DND-41 (cell line): ENCODE results near the gene UFM1.
"Not testable (repeated sequence)": the region's sequence is repeated elsewhere in the genome, so short reads cannot be mapped to it uniquely, and the experiment has no call there.

Experiments
- ATAC-seq: fragments of 200-7000 bp; cut with Tn5 transposase; 3 replicates; pipeline ENCODE4 v1.9.1; 2021; ENCODE audit warnings: low read depth; ENCODE audit not compliant: insufficient read depth
- DNase-seq: peaks from one replicate; pipeline ENCODE4 v3.0.0-alpha.2; 2020
- H2AFZ ChIP-seq: 2 replicates; pipeline ENCODE4 v1.6.0; 2012; ENCODE audit warnings: low read depth, low read length
- H3K27ac ChIP-seq: 2 replicates; pipeline ENCODE4 v1.5.1; 2012; ENCODE audit warnings: low read length, inconsistent platforms
- H3K27me3 ChIP-seq: fragments of 200-600 bp; sonication (generic); 2 replicates; pipeline ENCODE4 v1.6.0; 2012; ENCODE audit warnings: low read length, mild to moderate bottlenecking, inconsistent platforms; ENCODE audit not compliant: insufficient read depth, poor library complexity
- H3K36me3 ChIP-seq: 2 replicates; pipeline ENCODE4 v1.5.1; 2012; ENCODE audit warnings: low read length, inconsistent platforms; ENCODE audit not compliant: insufficient read depth
- H3K4me1 ChIP-seq: 2 replicates; pipeline ENCODE4 v1.5.1; 2012; ENCODE audit warnings: mild to moderate bottlenecking, low read length; ENCODE audit not compliant: insufficient read depth
- H3K4me2 ChIP-seq: 2 replicates; pipeline ENCODE4 v1.6.0; 2012; ENCODE audit warnings: mild to moderate bottlenecking, moderate library complexity, low read length, inconsistent platforms; ENCODE audit not compliant: insufficient read depth
- H3K4me3 ChIP-seq, 2 experiments: fragments of 200-600 bp in 1 of 2; shearing (Covaris generic) in 1 of 2; 2 replicates each; pipeline ENCODE4 v1.5.1; 2012 to 2016; ENCODE audit warnings: inconsistent platforms in 2 of 2, low read length in 2 of 2, mild to moderate bottlenecking in 2 of 2, low read depth in 1 of 2, moderate library complexity in 1 of 2
- H3K79me2 ChIP-seq: 2 replicates; pipeline ENCODE4 v1.6.0; 2012; ENCODE audit warnings: low read length, inconsistent platforms; ENCODE audit not compliant: insufficient read depth
- H3K9ac ChIP-seq: 2 replicates; pipeline ENCODE4 v1.6.0; 2012; ENCODE audit warnings: low read depth, mild to moderate bottlenecking, inconsistent platforms, low read length, moderate library complexity
- H3K9me3 ChIP-seq: 2 replicates; pipeline ENCODE4 v1.5.1; 2012; ENCODE audit warnings: low read length, moderate library complexity, mild to moderate bottlenecking, inconsistent platforms; ENCODE audit not compliant: insufficient read depth, severe bottlenecking
- H4K20me1 ChIP-seq: 2 replicates; pipeline ENCODE4 v1.6.0; 2012; ENCODE audit warnings: low read length; ENCODE audit not compliant: insufficient read depth
- CTCF ChIP-seq: IDR thresholded peaks from 2 replicates; pipeline ENCODE4 v1.5.1; 2012; ENCODE audit warnings: borderline replicate concordance, low read length, moderate library complexity, mild to moderate bottlenecking; ENCODE audit not compliant: poor library complexity, severe bottlenecking; ENCODE audit errors: extremely low read depth
- EZH2 ChIP-seq: IDR thresholded peaks from 3 replicates; pipeline ENCODE4 v1.6.1; 2012; ENCODE audit warnings: borderline replicate concordance, low read depth, mild to moderate bottlenecking, moderate library complexity, low read length, inconsistent platforms; ENCODE audit not compliant: severe bottlenecking

The UFM1 gene

GRCh38 chr13:38366954-38367645 lies 17.4 kb downstream of the UFM1 start:
- no peak for DNase-seq
- Histone ChIP-seq H3K4me1 (no peaks in the 10 kb centered on the region), H3K27me3 (no peaks in the 10 kb centered on the region), H3K79me2 (no peaks in the 10 kb centered on the region), H4K20me1 (no peaks in the 10 kb centered on the region), H3K4me2 (no peak overlapping the region), H2AFZ (no peak overlapping the region), H3K4me3 (no peak overlapping the region), H3K36me3 (peaks cover 10% of the 10 kb centered on the region), H3K9ac (no peak overlapping the region), H3K9me3 (no peaks in the 10 kb centered on the region), H3K27ac (no peak overlapping the region)
- ATAC-seq: no peak
- TF ChIP-seq CTCF (no peak), EZH2 (no peak)

GRCh38 chr13:38369058-38369457 lies 19.4 kb downstream of the UFM1 start:
- no peak for DNase-seq
- no peaks in the 10 kb centered on the region for H3K36me3 ChIP-seq
- no peaks in the 10 kb centered on the region for H3K9me3 ChIP-seq

GRCh38 chr13:38370096-38370495 lies 20.4 kb downstream of the UFM1 start:
- H3K4me3 ChIP-seq, H3K27me3 ChIP-seq, H3K4me1 ChIP-seq, H4K20me1 ChIP-seq, ATAC-seq, H3K27ac ChIP-seq, H2AFZ ChIP-seq, H3K36me3 ChIP-seq, H3K79me2 ChIP-seq, H3K9me3 ChIP-seq, H3K4me2 ChIP-seq, DNase-seq, H3K9ac ChIP-seq: not testable (repeated sequence)

More at GRCh38 chr13:38369058-38369457, 19.4 kb downstream of the UFM1 start:
- TF ChIP-seq EZH2 (no peak), CTCF (no peak)
- Histone ChIP-seq H3K79me2 (no peaks in the 10 kb centered on the region), H3K27me3 (no peaks in the 10 kb centered on the region), H2AFZ (no peak overlapping the region), H3K4me1 (no peaks in the 10 kb centered on the region), H3K27ac (no peak overlapping the region), H4K20me1 (no peaks in the 10 kb centered on the region), H3K4me3 (no peak overlapping the region), H3K4me2 (no peak overlapping the region), H3K9ac (no peak overlapping the region)
- no peak for ATAC-seq

- no peak overlapping the region for H3K27ac ChIP-seq
Measured at GRCh38 chr13:38372820-38373383, 23.3 kb downstream of the UFM1 start.

More at GRCh38 chr13:38372820-38373383, 23.3 kb downstream of the UFM1 start:
- Histone ChIP-seq H3K79me2 (no peaks in the 10 kb centered on the region), H3K4me3 (no peak overlapping the region), H2AFZ (no peak overlapping the region), H3K4me1 (no peaks in the 10 kb centered on the region), H3K4me2 (no peak overlapping the region), H3K9me3 (no peaks in the 10 kb centered on the region), H4K20me1 (no peaks in the 10 kb centered on the region), H3K36me3 (no peaks in the 10 kb centered on the region), H3K27me3 (no peaks in the 10 kb centered on the region), H3K9ac (no peak overlapping the region)
- DNase-seq (no peak), ATAC-seq (no peak)
- TF ChIP-seq CTCF (no peak), EZH2 (no peak)
